ENCODE data around the gene ATXN7.

ATXN7 gene

DNA sequence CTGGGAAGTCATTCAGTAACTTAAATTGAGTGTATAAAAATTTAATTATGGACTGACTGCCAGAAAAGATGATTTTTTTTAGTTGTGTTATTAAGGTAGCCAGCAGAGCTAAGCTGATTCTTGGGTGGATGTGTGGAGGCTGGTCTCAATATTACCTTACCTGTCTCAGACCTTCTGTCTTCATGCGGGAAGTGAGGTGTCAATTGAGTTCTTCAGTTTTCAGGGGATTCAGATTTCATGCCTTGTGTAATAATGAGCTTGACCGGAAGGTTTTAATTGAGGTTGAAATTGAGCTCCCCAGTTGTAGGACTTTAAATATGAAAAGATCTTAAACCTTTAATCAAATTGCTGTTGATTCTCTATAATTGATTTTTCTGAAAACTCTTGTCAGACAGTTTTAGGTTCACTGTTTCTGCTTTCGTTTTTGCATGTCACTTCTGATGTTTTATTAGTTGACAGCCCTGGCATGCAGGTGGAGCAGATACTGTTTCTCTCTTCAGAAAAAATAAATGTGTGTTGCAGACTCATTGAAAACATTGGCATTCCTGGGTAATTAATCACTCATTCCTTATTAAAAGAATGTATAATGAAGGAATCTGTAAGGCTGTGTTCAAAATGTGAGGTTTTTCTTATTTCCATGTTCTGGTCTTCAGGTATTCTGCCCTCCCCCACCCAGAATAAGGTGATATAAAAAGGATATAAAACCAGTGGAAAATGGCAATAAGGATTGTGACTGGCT, 105.1 kb downstream of the ATXN7 start:
- no peak for DNase-seq

DNA sequence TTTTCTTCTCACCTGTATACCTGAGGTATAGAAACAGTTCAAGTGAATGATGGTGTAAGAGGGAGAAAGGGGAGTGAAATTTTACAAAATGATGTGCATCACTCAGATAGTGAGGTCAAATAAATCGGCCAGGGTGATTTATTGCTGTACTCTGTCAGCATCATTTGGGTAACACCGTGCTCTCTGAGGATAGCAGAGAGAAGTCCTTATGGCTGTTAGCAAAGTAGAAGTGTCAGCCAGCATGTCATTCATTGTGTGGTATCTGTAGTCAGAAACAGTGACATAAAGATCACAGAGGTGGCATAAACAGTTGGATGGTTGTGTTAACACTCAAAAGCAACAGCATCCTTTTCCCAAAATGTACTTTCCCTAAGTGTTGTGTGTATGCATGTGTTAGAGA, 106.2 kb downstream of the ATXN7 start:
- DNase-seq: no peak

DNA sequence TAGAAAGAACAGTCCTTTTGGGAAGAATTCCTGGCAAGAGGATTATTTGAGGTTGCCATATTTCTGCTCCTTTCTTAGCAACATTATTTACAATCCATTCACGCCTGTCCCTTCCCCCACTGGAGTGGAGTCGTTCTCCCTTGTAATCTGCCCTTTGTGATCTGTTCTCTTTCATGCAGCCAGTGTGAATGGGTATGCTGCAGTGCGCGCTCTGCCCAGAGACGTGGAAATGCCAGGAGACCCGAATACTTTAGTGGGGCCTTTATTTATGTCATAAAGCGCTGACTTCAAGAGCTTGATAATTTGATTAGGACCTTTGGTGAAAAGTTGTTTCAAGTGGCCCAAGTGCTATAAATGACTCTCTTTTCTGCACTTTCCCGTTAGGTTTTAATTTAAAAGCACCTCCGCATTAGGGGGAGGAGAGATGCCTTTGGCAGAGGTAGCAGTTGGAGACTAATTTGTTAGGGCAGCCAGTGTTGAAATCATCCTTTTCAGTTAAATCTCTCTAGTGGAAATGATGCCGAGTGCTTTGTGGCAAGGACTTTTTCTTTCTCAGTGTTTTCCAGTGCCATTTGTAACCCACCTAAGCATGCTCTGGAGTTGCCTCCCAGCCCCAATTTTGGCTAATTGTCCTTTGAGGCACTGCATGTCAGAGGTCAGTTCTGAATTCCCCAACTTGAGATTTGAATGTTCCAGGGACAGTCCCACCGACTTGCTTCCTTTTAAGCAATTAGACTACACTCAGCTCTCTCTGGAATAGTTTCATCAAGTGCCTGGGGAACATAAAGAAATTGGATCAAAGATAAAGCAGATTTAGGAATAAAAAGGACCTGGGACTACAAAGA, 107.2 kb downstream of the ATXN7 start:
- no peak for DNase-seq

DNA sequence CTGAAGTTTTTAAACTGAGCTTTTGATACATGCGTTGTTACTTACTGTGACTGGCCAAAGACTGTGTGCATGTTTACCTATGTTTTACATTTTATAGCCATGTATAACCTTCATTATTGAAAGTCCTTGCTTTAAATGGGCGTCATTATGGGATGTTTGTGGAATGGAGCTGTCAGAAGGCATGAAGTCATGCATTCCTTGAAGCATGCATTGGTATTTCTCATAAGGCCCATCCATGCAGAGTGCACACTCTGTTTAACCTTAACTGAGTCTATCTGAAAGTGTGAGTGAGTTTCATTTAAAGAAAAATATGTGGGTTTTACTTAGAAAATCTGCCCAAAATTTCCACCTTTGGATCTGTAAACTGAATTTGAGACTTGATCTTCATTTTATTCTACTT, 108.5 kb downstream of the ATXN7 start:
- DNase-seq: no peak

DNA sequence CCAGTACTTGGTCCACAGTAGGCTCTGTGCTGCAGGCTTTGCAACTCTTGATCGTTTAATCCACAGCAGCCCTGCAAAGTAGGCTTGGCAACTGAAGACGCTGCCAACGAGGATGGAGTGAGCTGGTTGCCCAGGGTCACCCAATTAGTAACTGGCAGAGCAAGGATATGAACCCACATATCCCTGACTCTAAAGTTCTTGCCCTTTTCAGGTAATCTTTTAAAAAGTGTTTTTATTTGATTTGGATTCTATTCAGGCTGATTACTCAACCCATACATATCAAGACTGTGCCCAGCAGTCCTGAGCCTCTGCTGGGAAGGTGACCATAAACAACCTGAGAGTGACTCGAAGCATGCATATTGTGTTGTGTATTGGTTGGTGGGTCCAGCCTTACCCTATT, 109.3 kb downstream of the ATXN7 start:
- DNase-seq: no peak

DNA sequence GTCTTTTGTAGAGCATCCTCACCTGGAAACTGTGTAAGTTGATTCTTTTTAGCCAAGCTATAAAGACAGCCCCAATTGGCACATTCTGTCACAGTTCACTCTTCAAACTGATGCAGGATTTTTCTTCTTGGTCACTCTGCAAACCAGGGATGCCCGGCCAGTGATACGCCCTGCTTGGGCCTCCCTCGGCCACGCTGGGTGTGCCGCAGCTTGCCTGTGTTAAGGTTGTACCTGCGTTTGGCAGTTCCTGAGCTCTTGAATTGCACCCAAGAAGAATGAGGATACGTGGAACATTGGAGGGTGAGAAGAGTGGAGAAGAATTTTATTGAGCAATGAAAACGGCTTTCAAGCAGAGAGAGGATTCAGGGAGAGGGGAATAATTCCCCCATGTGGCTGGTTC, 109.7 kb downstream of the ATXN7 start:
- no peak for DNase-seq

DNA sequence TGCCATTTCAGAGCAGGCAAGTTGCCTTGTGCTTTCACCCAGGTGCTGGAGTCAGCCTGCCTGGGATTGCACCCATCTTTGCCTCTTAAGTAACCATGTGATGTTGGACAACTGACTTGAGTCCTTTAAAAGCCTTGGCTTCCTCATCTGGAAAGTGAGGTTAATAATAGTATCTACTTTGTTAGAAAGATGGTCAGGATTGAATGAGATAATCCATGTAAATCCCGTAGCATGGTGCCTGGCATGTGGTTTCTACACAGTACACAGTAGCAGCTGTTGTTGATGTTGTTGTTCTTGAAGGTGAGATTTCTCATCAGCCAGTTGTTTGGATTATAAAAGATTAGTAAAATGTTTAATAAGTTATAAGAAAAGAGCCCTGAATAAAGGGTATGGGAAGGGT, 110.8 kb downstream of the ATXN7 start:
- DNase-seq: no peak

DNA sequence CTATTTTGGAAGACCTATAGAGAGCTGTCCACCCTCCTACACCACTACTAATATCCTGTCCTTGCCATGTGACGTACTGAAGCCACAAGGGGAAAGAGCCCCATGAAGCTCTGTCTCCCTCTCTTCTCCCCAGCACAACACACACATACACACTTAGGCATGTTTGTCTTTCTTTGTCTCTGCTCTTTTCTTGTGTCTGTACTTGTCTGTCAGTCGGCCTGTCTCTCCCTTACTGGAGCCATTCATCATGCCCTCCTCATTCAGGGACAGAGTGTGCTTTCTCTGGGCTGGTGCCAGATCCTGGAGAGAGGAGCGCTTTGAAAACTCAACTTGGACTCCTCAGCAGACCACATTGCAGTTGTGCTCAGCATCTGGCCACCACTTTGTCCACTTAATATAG, 112.1 kb downstream of the ATXN7 start:
- no peak for DNase-seq

DNA sequence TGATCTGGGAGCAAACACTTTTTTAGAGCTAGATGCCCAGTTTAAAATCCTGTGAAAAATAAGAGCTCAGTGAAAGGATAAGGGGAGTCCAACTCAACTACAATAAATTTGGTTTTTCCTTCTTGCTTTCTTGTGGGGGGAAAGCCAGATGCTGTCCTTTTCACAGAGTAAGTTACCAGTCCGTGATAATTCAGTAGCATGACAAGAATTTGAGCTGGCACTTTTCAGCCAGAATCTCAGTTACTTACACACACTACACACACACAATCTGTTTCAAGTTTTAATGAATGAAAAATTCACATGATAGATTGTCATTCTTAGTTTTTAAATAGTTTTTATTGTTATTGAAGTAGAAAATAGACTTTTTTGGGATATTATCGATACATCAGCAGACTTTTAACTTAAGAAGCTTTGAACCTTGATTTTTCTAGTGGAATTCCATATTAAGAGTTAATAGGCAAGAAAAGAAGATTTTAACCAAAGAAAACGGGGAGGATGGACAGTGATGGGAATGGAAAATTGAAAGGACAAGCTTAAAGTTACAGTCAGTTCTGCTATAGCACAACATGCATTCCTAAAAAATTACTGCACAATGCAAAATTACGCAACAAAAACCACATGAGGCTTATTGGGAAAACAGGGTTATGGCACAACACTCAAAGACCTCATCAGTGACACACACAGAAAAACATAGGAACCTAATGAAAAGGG, 112.6 kb downstream of the ATXN7 start:
- DNase-seq: no peak

DNA sequence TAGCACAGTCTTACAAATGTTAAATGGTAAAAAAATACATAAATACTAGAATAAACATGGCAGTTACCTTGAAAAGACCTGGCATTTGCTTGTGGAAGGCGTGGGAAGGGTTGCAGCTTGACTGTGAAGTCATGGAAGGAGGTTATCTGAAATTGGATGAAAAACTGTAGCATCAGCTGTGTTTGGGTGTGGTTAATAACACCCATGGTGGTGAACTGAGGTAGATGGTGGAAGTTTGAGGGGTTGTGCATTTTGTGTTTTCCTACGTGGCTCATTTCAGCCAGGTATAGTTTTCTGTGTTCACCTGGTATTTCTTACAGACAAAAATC, 113.2 kb downstream of the ATXN7 start:
- DNase-seq: no peak

DNA sequence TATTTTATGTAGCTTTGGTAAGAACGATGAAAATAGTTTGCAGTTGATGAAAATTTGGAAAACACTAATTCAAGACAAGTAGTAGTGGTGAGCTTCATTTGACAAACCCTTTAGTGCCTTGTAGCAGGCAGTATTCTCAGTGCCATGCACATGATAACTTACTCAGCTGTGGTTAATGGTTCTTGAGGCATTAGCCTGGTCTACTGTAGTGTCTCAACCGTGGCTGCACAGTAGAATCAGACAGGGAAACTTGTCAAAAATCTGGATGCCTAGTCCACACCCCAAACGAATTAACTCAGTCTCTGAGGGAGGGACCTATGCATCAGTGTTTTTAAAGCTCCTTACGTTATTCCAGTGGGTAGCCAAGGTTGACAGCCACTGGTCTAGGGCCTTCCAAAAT, 114.2 kb downstream of the ATXN7 start:
- no peak for DNase-seq

DNA sequence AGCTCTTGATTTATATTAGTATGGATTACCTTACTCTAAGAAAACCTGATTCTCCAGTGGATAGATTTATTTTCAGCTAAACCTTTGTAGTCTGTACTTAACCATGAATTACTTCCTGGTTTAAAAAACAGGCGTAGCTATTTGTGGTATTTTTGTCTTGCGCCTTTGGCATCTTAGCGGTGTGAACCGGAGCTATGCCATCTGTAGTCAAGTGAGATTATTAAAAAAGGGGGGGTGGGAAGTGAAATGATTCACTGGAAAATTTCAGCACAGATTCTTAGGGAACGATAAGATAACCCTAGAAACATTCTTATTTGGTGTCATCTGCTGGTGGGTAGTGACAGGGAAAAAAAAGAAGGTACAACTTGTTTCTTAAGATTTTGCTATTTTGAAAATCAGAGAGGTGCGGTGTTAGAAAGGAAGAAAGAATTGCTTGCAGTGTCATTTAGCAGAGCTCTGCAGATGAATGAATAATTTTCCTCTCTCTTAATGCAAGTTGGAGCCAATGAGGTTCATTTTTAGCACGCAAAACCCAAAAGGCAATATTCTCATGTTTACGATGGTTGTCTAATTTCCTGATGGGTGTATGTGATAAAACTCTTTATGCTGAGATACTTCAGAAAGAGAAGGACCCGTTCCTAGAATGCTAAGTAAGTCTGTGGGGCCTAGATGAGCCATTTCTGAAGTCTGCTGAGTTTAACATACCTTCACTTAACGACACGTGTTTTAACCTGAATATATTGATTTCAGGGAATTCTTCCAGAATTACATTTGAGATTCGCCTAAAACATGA, 115.6 kb downstream of the ATXN7 start:
- no peak for DNase-seq

DNA sequence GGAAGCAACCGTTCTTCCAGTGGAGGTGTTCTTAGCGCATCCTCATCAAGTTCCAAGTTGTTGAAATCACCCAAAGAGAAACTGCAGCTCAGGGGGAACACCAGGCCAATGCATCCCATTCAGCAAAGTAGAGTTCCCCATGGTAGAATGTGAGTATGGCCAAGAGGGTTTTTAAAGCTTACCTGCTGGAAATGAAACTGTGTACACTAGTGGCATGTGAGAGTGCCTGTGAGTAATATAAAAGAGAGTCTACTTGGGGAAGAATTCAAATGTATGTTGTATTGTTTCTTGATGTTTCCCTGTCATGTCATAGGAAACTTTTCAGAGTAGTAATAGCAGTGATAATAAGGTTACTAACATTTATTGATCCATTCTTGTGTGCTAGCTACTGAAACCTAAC, 116.4 kb downstream of the ATXN7 start:
- no peak for DNase-seq

DNA sequence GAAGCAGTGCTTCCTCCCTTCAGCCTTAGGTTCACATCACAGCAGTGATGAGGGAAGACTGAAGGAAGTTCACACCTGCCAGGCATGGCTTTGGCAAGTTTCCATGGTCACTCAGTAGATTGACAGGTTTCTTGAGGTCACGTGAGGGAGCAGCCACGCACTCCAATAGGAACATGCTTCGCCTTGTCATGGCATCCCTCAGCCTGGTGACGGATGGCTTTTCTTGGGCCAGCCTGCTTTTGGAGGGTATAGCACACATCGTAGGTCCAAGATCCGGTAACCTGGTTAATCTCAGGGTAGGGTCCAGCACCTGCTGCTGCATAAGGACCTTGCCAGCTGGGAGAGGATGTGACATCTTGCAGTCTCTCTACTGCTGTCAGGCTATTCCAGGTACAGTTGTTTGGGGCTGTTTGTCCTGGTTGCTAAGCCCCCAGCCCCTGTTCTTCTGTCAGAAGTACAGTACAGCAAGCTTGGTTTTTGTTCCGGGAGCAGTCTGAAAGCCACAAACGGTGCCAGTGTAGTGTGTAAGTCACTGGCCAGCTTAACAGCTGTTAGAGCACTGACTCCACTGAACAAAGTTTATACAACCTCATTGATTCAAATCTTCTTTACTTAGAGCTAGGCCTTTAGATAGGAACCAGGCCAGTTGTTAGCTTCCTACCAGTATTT, 117.3 kb downstream of the ATXN7 start:
- DNase-seq: no peak

DNA sequence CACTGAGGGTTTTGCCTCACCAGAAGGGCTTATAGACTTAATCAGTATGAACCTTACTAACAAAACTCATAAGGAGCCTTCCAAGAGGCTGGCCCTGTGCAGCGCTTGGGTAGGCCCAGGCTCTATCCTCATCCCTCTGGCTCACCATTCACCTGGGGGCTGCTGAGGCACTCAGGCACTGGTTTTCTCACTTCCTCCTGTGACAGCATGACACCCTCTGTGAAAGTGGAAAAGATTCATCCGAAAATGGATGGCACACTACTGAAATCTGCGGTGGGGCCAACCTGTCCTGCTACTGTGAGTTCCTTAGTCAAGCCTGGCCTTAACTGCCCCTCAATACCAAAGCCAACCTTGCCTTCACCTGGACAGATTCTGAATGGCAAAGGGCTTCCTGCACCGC, 118.3 kb downstream of the ATXN7 start:
- DNase-seq: no peak

DNA sequence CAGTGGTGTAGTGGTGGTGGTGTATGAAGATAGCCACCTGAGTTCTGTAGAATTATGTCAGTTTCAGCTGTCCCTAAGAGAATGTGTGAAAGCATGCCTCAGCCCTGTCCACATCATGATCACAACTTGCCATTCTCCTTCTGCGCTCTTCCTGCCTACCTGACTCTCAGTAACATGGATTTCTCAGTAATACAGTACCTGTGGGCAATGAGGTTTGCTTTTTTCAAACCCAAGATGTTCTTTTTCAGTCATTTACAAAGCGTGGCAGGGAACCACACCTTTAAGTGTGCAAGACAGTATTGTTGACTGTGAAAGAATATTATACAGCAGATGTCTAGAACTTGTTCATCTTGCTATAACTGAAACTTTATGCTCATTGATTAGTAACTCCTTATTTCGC, 120.7 kb downstream of the ATXN7 start:
- no peak for DNase-seq

DNA sequence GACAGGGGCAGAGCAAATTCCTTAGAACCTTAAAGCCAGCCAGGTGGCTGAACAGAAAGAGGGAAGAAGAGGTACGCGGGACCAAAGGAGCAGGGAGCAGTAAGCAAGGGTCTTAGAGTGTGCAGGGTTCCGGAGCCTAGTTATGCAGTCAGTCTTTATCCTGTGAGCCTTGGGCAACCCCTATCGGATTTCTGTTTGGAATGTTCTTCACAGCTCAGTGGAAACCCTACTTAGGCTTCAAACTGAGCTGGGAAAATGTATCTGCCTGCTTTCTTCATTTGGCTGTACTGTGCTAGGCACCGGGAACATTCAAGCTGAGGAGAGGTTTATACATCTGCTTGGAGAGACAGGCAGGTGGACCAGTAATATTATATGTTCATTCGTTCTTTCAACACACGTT, 122.5 kb downstream of the ATXN7 start:
- no peak for DNase-seq

DNA sequence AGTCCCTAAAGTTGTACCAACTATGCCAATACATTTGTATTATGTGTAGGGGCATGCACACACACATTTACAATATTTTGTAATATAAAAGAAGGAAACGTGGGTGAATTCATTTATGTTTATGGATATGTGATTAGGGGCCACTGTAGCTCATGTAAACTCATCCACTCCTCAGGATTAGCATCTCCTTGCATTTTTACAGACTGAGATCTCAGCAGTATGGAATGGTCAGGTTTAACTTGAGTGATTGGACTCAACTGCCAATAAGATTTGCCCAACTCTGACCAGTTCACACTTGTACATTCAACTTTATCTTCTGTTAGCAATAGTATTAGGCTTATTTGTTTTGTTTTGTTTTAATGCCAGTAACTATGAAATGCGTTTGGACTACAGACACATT, 123.2 kb downstream of the ATXN7 start:
- DNase-seq: no peak

DNA sequence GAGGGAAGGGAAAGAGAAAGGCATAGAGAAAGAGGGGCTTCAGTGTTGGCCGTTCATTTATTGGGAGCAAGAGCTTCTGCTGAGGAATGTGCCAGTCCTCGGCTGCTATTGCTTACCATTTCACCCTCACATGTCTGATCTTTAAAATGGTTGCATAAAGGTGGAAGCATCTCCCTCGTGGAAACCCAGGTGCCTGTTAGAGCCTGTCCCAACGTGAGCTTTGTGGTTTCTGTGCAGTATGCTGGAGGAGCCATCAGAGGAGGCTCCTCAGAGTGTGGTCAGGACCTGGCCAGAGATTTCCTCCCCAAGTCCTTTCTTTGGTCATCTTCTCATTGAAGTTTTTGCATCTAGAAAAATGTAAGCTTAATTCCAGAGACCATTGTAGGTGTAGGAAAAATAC, 125.3 kb downstream of the ATXN7 start:
- no peak for DNase-seq

DNA sequence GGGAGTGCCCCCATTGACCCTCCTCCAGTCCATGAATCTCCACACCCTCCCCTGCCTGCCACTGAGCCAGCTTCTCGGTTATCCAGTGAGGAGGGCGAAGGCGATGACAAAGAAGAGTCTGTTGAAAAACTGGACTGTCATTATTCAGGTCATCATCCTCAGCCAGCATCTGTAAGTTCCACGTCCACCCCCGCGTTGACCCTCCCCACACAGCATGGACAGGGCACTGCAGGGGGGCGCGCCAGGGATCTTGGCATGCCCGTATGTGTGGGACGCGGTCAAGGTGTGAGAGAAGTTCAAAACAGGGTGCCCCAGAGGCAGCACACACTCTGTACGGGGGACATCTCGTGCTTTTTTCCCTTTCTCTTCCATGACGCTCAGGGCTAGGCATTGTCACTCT, 126.5 kb downstream of the ATXN7 start:
- no peak for DNase-seq

DNA sequence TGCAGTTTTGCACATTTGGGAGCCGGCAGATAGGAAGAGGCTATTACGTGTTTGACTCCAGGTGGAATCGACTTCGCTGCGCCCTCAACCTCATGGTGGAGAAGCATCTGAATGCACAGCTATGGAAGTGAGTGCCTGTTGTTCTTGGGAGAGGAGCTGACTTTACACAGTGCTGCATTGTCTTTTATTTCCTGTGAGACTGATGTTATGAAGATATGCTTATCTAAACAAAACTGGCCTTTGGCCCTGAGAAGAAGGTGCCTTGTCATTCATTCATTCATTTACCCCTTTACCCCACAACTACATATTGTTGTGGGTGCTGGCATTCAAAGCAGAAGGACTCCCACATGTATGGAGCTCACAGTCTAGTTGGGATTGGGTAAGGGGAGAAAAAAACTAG, 127.1 kb downstream of the ATXN7 start:
- no peak for DNase-seq

DNA sequence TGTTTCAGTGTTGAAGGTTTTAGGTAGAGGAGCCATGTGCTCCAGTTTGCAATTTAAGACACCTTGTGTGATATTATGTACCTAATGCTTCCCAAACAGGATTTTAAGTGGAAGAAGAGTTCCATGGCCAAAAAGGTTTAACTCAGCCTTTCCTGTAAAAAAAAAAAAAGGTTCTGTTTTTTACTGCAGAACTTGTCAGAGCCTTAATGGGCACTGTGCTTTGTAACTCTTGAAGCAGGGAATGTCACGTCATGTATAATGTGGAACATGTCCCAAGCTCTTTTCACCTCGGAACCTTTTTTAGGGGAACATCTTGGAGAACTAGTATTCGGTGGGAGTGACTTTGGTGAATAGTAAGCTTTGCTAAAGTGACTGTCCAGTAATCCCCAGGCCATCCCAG, 128.0 kb downstream of the ATXN7 start:
- no peak for DNase-seq
